HS-5 (cell line): ENCODE measurements around the gene TSPAN9.
A peak's percentile ranks its signal among the peaks of the same experiment; 100 is the strongest.

Experiments used
- DNase-seq: peaks from one replicate; pipeline ENCODE4 v3.0.0-alpha.2; 2012; ENCODE audit warnings: low read depth

Gene TSPAN9

GRCh38 chr12:3205742-3206519, 128.8 kb downstream of the TSPAN9 start:
- no peak for DNase-seq

- no peak for DNase-seq
These were observed 129.4 kb downstream of the TSPAN9 start for GRCh38 chr12:3206536-3207072.

- no peak for DNase-seq
These were observed 130.0 kb downstream of the TSPAN9 start for GRCh38 chr12:3207175-3207574.

- DNase-seq, result no peak
These were observed 130.7 kb downstream of the TSPAN9 start for GRCh38 chr12:3207858-3208257.

- DNase-seq, result no peak
These were observed 136.0 kb downstream of the TSPAN9 start for GRCh38 chr12:3213188-3213587.

- DNase-seq, result no peak
These were observed 136.6 kb downstream of the TSPAN9 start for GRCh38 chr12:3213768-3214167.

- no peak for DNase-seq
These were observed 137.6 kb downstream of the TSPAN9 start for GRCh38 chr12:3214526-3215365.

- DNase-seq, result no peak
These were observed 138.3 kb downstream of the TSPAN9 start for GRCh38 chr12:3215410-3215975.

GRCh38 chr12:3216097-3216496, 138.9 kb downstream of the TSPAN9 start:
- DNase-seq, result no peak

GRCh38 chr12:3216726-3217682, 139.8 kb downstream of the TSPAN9 start:
- peak; percentile 75 for DNase-seq

- DNase-seq, result no peak
These were observed 140.5 kb downstream of the TSPAN9 start for GRCh38 chr12:3217683-3218079.

GRCh38 chr12:3218228-3219171, 141.3 kb downstream of the TSPAN9 start:
- no peak for DNase-seq

- DNase-seq, result no peak
These were observed 142.1 kb downstream of the TSPAN9 start for GRCh38 chr12:3219233-3219632.

- no peak for DNase-seq
These were observed 143.5 kb downstream of the TSPAN9 start for GRCh38 chr12:3220382-3221321.

- no peak for DNase-seq
These were observed 145.1 kb downstream of the TSPAN9 start for GRCh38 chr12:3222306-3222705.

GRCh38 chr12:3222979-3223378, 145.8 kb downstream of the TSPAN9 start:
- no peak for DNase-seq

- DNase-seq, result no peak
These were observed 146.7 kb downstream of the TSPAN9 start for GRCh38 chr12:3223601-3224529.

GRCh38 chr12:3224530-3224903, 147.3 kb downstream of the TSPAN9 start:
- no peak for DNase-seq
